ENCODE data around the gene AP2A1.
A peak's percentile ranks its signal among the peaks of the same experiment; 100 is the strongest.
"Not testable (repeated sequence)": the region's sequence is repeated elsewhere in the genome, so short reads cannot be mapped to it uniquely, and the experiment has no call there.

Gene AP2A1

GRCh38 chr19:49812997-49813861 is 46.4 kb downstream of the AP2A1 start, which contains the start of gene FUZ:
Gene FUZ, minus strand, starts transcription at chr19:49813292. Its CDS starts 186 bp downstream, at chr19:49813106.
- peak; percentile 82 for DNase-seq (ENCODE audit: low read depth)

- DNase-seq (ENCODE audit: low read depth), result no peak
Observed at GRCh38 chr19:49814010-49814409, 47.2 kb downstream of the AP2A1 start.

GRCh38 chr19:49816590-49816989 is 49.8 kb downstream of the AP2A1 start:
- DNase-seq (ENCODE audit: low read depth), result no peak

GRCh38 chr19:49817964-49818648 is 51.3 kb downstream of the AP2A1 start, which contains the start of gene MED25:
Gene MED25, plus strand, starts transcription at chr19:49818289. Its CDS starts 53 bp downstream, at chr19:49818342.
- peak; percentile 76 for DNase-seq (ENCODE audit: low read depth)

- no peak for DNase-seq (ENCODE audit: low read depth)
Observed at GRCh38 chr19:49818649-49819370, 52.0 kb downstream of the AP2A1 start.

- DNase-seq (ENCODE audit: low read depth), result not testable (repeated sequence)
Observed at GRCh38 chr19:49819452-49820115, 52.8 kb downstream of the AP2A1 start.

GRCh38 chr19:49820125-49820524 is 53.3 kb downstream of the AP2A1 start:
- DNase-seq (ENCODE audit: low read depth), result no peak

GRCh38 chr19:49823472-49823871 is 56.7 kb downstream of the AP2A1 start:
- no peak for DNase-seq (ENCODE audit: low read depth)

GRCh38 chr19:49824662-49825061 is 57.9 kb downstream of the AP2A1 start:
- DNase-seq (ENCODE audit: low read depth), result no peak

- DNase-seq (ENCODE audit: low read depth), result no peak
Observed at GRCh38 chr19:49827034-49827433, 60.2 kb downstream of the AP2A1 start.

GRCh38 chr19:49829200-49829599 is 62.4 kb downstream of the AP2A1 start:
- no peak for DNase-seq (ENCODE audit: low read depth)

- DNase-seq (ENCODE audit: low read depth), result no peak
Observed at GRCh38 chr19:49829721-49830120, 62.9 kb downstream of the AP2A1 start.

- no peak for DNase-seq (ENCODE audit: low read depth)
Observed at GRCh38 chr19:49830766-49831165, 64.0 kb downstream of the AP2A1 start.

GRCh38 chr19:49831592-49831991 is 64.8 kb downstream of the AP2A1 start:
- no peak for DNase-seq (ENCODE audit: low read depth)

- DNase-seq (ENCODE audit: low read depth), result no peak
Observed at GRCh38 chr19:49832556-49832955, 65.8 kb downstream of the AP2A1 start.

GRCh38 chr19:49833599-49833998 is 66.8 kb downstream of the AP2A1 start:
- DNase-seq (ENCODE audit: low read depth), result no peak

- no peak for DNase-seq (ENCODE audit: low read depth)
Observed at GRCh38 chr19:49835562-49835961, 68.8 kb downstream of the AP2A1 start.

GRCh38 chr19:49836176-49837008 is 69.6 kb downstream of the AP2A1 start:
- no peak for DNase-seq (ENCODE audit: low read depth)

- no peak for DNase-seq (ENCODE audit: low read depth)
Observed at GRCh38 chr19:49837009-49837310, 70.2 kb downstream of the AP2A1 start.

GRCh38 chr19:49837425-49837824 is 70.6 kb downstream of the AP2A1 start:
- DNase-seq (ENCODE audit: low read depth), result no peak

- no peak for DNase-seq (ENCODE audit: low read depth)
Observed at GRCh38 chr19:49838885-49839588, 72.2 kb downstream of the AP2A1 start.

Data from stimulated activated CD4-positive, alpha-beta T cell treated with anti-CD3 and anti-CD28 coated beads, Interleukin-2, amount 100 ng/mL, for 4 hours (primary cell).